ENCODE results near the gene POLR2B. TPM values are rescaled to one million over a fixed set of nuclear protein-coding genes. Genes with fewer than 3 reads are reported as not detected.

The POLR2B gene
- total RNA-seq, 1 donor from 2014 or later = 55.2 TPM

DNA sequence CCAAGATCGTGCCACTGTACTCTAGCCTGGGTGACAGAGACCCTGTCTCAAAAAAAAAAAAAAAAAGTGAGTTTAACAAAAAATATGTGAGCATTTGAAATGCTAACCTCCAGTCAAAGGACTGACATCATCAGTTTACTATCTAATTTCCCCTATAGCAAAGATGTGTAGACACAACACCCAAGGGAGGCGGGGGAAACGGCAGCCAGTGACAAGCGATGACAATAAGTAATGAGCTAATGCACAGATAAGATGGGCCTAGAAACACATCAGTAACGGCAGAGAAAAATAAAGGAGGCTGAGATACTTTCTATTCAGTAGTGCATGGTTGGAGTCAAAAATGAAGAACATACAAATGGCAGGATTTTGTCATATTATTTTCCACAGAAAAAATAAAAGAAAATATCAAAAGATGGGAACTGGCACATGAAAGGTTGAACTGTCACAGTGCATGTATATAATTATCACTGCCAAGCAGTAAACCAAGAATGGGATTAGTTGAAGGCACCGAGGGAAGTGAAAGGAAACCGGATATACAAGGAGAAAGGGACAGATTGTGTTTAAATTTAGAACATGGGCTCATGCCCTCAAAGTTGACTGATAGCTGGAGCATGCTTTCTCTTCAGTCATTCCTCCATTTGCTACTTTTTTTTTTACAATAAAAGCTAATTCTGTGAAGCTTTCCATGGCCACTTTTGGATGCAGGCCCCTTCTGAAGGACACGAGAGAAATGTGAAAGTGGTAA lies 89.7 kb downstream of the POLR2B start:
- H3K27ac Mint-ChIP-seq (ENCODE audit: unreplicated experiment) = peak overlapping the region; percentile 91
- no peaks in the 10 kb centered on the region for H3K27me3 Mint-ChIP-seq (ENCODE audit: low read depth)
- no peaks in the 10 kb centered on the region for H3K9me3 Mint-ChIP-seq (ENCODE audit: low read depth)
- peaks cover 40% of the 10 kb centered on the region for H3K36me3 Mint-ChIP-seq (ENCODE audit: low read depth)
- peaks cover 98% of the 10 kb centered on the region for H3K4me1 Mint-ChIP-seq (ENCODE audit: low read depth)
- DNase-seq (ENCODE audit: low spot score) = no peak
- H3K4me3 Mint-ChIP-seq (ENCODE audit: unreplicated experiment) = no peak overlapping the region
- TF ChIP-seq, protein P1, sequence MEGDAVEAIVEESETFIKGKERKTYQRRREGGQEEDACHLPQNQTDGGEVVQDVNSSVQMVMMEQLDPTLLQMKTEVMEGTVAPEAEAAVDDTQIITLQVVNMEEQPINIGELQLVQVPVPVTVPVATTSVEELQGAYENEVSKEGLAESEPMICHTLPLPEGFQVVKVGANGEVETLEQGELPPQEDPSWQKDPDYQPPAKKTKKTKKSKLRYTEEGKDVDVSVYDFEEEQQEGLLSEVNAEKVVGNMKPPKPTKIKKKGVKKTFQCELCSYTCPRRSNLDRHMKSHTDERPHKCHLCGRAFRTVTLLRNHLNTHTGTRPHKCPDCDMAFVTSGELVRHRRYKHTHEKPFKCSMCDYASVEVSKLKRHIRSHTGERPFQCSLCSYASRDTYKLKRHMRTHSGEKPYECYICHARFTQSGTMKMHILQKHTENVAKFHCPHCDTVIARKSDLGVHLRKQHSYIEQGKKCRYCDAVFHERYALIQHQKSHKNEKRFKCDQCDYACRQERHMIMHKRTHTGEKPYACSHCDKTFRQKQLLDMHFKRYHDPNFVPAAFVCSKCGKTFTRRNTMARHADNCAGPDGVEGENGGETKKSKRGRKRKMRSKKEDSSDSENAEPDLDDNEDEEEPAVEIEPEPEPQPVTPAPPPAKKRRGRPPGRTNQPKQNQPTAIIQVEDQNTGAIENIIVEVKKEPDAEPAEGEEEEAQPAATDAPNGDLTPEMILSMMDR (IDR thresholded peaks at IDR 0.05) = no peak

DNA sequence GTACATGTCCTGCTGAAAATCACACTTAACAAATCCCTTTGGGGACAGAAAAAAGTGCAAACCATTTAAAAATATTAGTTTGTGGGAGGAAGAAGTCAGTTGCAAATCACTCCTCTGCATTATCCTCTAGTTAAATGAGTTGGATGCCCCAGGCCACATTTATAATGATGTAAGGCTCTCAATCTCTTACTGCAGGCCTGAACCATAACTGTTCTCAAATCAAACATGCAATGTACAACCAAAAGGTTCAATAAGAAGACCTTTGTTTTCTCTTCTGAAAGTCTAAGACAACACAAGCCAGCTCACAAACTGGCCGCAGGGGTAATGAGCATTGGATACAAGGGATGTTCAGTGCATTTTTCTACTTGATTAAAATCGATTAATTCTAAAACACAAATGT lies 91.8 kb downstream of the POLR2B start:
- Mint-ChIP-seq H3K9me3 (ENCODE audit: low read depth) (no peaks in the 10 kb centered on the region), H3K36me3 (ENCODE audit: low read depth) (peaks cover 54% of the 10 kb centered on the region), H3K4me3 (ENCODE audit: unreplicated experiment) (no peak overlapping the region), H3K27ac (ENCODE audit: unreplicated experiment) (peak overlapping the region; percentile 91), H3K4me1 (ENCODE audit: low read depth) (peaks cover 98% of the 10 kb centered on the region), H3K27me3 (ENCODE audit: low read depth) (no peaks in the 10 kb centered on the region)
- TF ChIP-seq, protein P1 (IDR thresholded peaks at IDR 0.05) = no peak
- DNase-seq (ENCODE audit: low spot score) = no peak

DNA sequence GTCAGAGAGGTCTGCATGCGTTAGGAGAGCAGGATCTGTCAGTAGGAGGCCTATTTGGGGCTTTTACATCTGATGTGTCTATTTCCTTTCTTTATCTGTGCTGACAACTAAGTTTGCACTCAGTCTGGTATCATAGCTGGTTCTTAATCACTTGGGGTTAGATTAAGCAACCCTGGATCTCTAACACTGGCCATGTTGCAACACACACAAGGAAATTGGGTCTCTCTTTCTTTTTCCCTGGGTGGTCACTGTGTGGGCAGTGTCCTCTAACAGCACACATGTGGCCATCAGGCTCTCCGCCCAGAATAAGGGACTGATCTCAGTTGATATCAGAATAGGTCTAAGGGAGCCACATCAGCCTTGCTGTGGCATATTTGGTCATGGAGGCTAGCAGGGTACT lies 92.6 kb downstream of the POLR2B start:
- peaks cover 56% of the 10 kb centered on the region for H3K36me3 Mint-ChIP-seq (ENCODE audit: low read depth)
- H3K4me3 Mint-ChIP-seq (ENCODE audit: unreplicated experiment) = no peak overlapping the region
- H3K9me3 Mint-ChIP-seq (ENCODE audit: low read depth) = no peaks in the 10 kb centered on the region
- H3K27ac Mint-ChIP-seq (ENCODE audit: unreplicated experiment) = peak overlapping the region; percentile 91
- H3K27me3 Mint-ChIP-seq (ENCODE audit: low read depth) = no peaks in the 10 kb centered on the region
- peaks cover 98% of the 10 kb centered on the region for H3K4me1 Mint-ChIP-seq (ENCODE audit: low read depth)
- no peak for DNase-seq (ENCODE audit: low spot score)
- TF ChIP-seq, protein P1 (IDR thresholded peaks at IDR 0.05) = no peak

DNA sequence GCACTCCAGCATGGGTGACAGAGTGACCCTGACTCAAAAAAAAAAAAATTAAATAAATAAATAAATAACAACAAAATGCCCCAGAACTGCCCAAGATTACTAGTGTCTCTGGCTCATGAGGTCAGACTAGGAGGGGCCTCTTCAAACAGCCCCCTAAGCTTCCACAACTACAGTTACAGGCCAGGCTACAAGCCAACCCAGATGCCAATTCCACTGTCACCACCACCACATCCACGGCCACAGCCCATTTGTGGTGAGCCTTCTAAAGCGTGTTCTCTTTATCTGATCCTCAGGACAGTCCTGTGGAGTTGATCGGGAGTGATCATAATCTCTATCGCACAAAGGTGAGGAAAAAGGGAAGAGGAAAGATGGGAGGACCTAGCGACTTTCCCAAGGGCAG lies 94.9 kb downstream of the POLR2B start:
- H3K9me3 Mint-ChIP-seq (ENCODE audit: low read depth) = no peaks in the 10 kb centered on the region
- no peaks in the 10 kb centered on the region for H3K27me3 Mint-ChIP-seq (ENCODE audit: low read depth)
- TF ChIP-seq, protein P1 (IDR thresholded peaks at IDR 0.05) = no peak
- H3K36me3 Mint-ChIP-seq (ENCODE audit: low read depth) = peaks cover 56% of the 10 kb centered on the region
- no peak for DNase-seq (ENCODE audit: low spot score)
- H3K4me1 Mint-ChIP-seq (ENCODE audit: low read depth) = peaks cover 96% of the 10 kb centered on the region
- peak overlapping the region; percentile 94 for H3K27ac Mint-ChIP-seq (ENCODE audit: unreplicated experiment)
- H3K4me3 Mint-ChIP-seq (ENCODE audit: unreplicated experiment) = no peak overlapping the region

DNA sequence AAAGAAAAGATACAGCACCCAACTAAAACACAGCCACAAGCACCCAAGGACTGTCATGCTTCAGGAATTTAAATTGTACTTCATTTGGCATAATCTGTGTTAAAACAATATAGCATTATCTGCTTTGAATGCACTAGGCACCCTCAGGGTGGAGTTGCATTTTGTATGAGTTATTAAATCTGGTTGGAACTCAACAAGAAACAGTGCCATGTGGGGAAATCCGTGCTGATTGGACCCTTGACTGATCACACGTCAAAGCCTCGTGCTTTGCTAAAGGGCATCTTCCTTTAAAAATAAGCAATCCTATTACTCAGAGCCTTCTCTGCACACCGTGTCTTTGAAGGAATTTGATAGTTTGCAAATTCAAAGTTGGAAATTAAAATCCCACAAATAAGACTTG lies 96.0 kb downstream of the POLR2B start:
- Mint-ChIP-seq H3K4me3 (ENCODE audit: unreplicated experiment) (no peak overlapping the region), H3K27ac (ENCODE audit: unreplicated experiment) (peak overlapping the region; percentile 94), H3K9me3 (ENCODE audit: low read depth) (no peaks in the 10 kb centered on the region), H3K36me3 (ENCODE audit: low read depth) (peaks cover 48% of the 10 kb centered on the region), H3K4me1 (ENCODE audit: low read depth) (peaks cover 96% of the 10 kb centered on the region), H3K27me3 (ENCODE audit: low read depth) (no peaks in the 10 kb centered on the region)
- no peak for DNase-seq (ENCODE audit: low spot score)
- TF ChIP-seq, protein P1 (IDR thresholded peaks at IDR 0.05) = no peak
